ENCODE data around the gene EPHB2. TPM values are rescaled to one million over a fixed set of nuclear protein-coding genes. Genes with fewer than 3 reads are reported as not detected.

EPHB2 gene
- total and polyA plus RNA-seq, 7 experiments from 2014 or later: 0.27 to 2.2 (median 0.49) TPM; not detected in 3

DNA sequence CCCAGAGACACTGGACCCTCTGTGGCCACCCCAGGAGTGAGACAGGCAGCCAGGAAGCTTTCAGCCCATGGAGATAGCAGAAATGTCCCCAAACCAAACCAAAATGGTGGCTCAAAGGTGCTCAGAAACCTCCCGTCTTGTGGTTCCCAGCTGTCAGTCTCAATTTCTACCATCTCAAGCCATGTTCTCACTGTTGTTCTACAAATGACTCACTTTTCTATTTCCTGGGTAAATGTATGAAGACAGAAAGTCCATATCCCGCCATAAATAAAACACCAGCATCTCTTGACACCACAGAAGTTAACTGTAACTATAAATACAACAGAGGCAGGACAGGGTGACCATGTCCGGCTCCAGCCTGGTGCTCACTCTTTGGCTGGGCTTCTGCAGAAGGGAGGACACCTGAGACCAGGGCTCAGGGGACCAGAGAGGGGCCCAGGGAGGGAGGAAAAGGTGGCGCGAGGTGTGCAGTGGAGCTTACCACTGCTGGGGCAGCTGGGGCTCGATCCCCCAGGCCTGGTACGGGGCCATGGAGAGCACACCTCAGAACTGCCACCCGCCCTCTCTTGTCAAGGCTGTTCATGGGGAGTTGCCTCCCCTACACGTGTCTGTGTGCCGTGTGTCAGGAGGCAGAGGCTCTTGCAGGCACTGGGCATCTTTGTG is 43.6 kb downstream of the EPHB2 start:
- H3K4me1 ChIP-seq (ENCODE audit: control insufficient read depth in 2 of 2, insufficient read depth in 2 of 2, low read length in 2 of 2): no peaks in the 10 kb centered on the region
- H3K36me3 ChIP-seq (ENCODE audit: control insufficient read depth in 2 of 3, insufficient read depth in 3 of 3, low read length in 3 of 3): no peaks in the 10 kb centered on the region
- CTCF ChIA-PET: no interaction called here
- Mint-ChIP-seq H3K27me3 (peaks cover 0 to 19% (median 4%) of the 10 kb centered on the region in 5 donors), H3K36me3 (no peaks in the 10 kb centered on the region), H3K4me3 (no peak overlapping the region), H3K9me3 (no peaks in the 10 kb centered on the region), H3K27ac (no peak overlapping the region), H3K4me1 (peaks cover 0 to 7% (median 0%) of the 10 kb centered on the region in 7 donors)
- no peak overlapping the region for H3K27ac ChIP-seq (ENCODE audit: low read depth, low read length)
- DNase-seq (no peak), ATAC-seq (no peak)
- POLR2A ChIA-PET: no interaction called here
- intact Hi-C loops (cut with micrococcal nuclease): no loop called here
- H3K27me3 ChIP-seq (ENCODE audit: control insufficient read depth in 2 of 2, insufficient read depth in 2 of 2, low read length in 2 of 2): no peaks in the 10 kb centered on the region
- H3K9me3 ChIP-seq (ENCODE audit: control insufficient read depth in 2 of 3, low read length in 3 of 3): no peaks in the 10 kb centered on the region
- H3K4me3 ChIP-seq (ENCODE audit: low read length): no peak overlapping the region

DNA sequence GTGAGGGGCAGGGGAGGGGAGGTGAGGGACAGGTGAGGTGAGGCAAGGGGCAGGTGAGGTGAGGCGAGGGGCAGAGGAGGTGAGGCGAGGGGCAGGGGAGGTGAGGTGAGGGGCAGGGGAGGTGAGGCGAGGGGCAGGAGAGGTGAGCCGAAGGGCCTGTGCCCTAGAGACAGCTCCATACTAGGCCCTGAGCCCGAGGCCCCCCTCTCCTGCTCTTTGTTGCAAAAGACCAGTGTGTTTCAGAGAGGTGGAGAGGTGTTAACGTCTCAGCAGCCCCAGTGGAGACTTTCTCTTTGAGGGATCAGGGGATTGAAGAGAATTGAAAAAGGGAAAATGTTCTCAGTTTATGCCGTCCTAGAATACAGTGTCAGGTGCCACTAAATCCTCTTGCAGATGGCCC is 44.2 kb downstream of the EPHB2 start:
- Histone ChIP-seq H3K27ac (ENCODE audit: low read depth, low read length) (no peak overlapping the region), H3K4me1 (ENCODE audit: control insufficient read depth in 2 of 2, insufficient read depth in 2 of 2, low read length in 2 of 2) (no peaks in the 10 kb centered on the region), H3K36me3 (ENCODE audit: control insufficient read depth in 2 of 3, insufficient read depth in 3 of 3, low read length in 3 of 3) (no peaks in the 10 kb centered on the region), H3K9me3 (ENCODE audit: control insufficient read depth in 2 of 3, low read length in 3 of 3) (no peaks in the 10 kb centered on the region), H3K27me3 (ENCODE audit: control insufficient read depth in 2 of 2, insufficient read depth in 2 of 2, low read length in 2 of 2) (no peaks in the 10 kb centered on the region), H3K4me3 (ENCODE audit: low read length) (no peak overlapping the region)
- ChIA-PET POLR2A (no interaction called here), CTCF (no interaction called here)
- Mint-ChIP-seq H3K36me3 (no peaks in the 10 kb centered on the region), H3K4me1 (peaks cover 0 to 7% (median 0%) of the 10 kb centered on the region in 7 donors), H3K27ac (no peak overlapping the region), H3K9me3 (no peaks in the 10 kb centered on the region), H3K4me3 (no peak overlapping the region), H3K27me3 (peaks cover 0 to 19% (median 4%) of the 10 kb centered on the region in 5 donors)
- intact Hi-C loops (cut with micrococcal nuclease): no loop called here
- DNase-seq (no peak), ATAC-seq (no peak)

DNA sequence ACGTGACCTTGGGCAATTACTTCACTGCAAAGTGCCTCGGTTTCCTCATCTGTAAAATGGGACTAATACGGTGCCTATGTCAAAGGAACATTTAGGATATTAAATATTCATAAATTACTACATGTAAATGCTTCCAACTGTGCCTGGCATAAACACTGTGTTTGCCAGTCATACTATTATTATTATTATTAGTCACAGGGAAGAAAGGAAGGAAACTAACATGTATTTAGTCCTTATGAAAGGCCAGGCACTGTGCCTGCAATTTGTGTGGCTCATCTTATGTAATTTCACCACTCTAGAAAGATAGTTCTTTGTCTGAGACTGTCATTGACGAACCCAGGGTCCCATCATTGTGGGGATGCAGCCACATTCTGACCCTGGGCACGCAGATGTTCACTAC is 45.0 kb downstream of the EPHB2 start:
- POLR2A ChIA-PET: no interaction called here
- intact Hi-C loops (cut with micrococcal nuclease): no loop called here
- H3K4me1 ChIP-seq (ENCODE audit: control insufficient read depth in 2 of 2, insufficient read depth in 2 of 2, low read length in 2 of 2): no peaks in the 10 kb centered on the region
- no peaks in the 10 kb centered on the region for H3K36me3 ChIP-seq (ENCODE audit: control insufficient read depth in 2 of 3, insufficient read depth in 3 of 3, low read length in 3 of 3)
- DNase-seq (no peak), ATAC-seq (no peak)
- no peak overlapping the region for H3K27ac ChIP-seq (ENCODE audit: low read depth, low read length)
- H3K9me3 ChIP-seq (ENCODE audit: control insufficient read depth in 2 of 3, low read length in 3 of 3): no peaks in the 10 kb centered on the region
- no peaks in the 10 kb centered on the region for H3K27me3 ChIP-seq (ENCODE audit: control insufficient read depth in 2 of 2, insufficient read depth in 2 of 2, low read length in 2 of 2)
- Mint-ChIP-seq H3K27me3 (peaks cover 0 to 18% (median 4%) of the 10 kb centered on the region in 5 donors), H3K9me3 (no peaks in the 10 kb centered on the region), H3K36me3 (no peaks in the 10 kb centered on the region), H3K4me1 (peaks cover 0 to 3% (median 0%) of the 10 kb centered on the region in 7 donors), H3K4me3 (no peak overlapping the region), H3K27ac (no peak overlapping the region)
- CTCF ChIA-PET: no interaction called here
- H3K4me3 ChIP-seq (ENCODE audit: low read length): no peak overlapping the region

DNA sequence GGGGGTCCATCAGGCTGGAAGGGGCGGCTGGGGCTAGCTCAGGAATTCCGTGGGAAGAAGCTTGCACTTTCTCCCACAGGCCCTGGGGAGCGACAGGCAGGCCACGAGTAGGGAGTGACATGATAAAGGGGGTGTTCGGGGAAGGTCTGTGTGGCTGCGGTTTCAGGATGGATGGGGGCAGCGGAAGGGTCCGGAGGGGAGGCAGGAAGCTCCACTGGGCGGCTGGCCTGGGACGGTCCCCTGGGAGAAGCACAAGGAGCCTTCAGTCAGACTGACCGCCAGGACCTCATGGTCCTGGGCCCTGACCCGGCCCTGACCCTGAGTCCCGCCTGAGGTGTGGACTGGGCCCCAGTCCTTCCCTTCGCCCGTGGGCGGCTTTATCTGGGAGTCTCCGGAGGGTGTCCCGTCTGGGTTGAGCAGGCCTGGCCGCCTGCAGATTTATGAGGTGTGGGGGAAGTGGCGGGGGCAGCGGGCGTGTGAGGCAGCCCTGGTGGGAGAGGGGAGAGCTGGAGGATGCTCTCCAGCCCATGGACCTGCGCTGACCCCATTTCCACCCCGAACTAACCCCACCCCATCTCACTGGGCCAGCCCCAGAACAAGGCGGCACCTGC is 45.6 kb downstream of the EPHB2 start:
- ATAC-seq: no peak
- Mint-ChIP-seq H3K9me3 (no peaks in the 10 kb centered on the region), H3K36me3 (no peaks in the 10 kb centered on the region), H3K4me3 (no peak overlapping the region), H3K4me1 (no peaks in the 10 kb centered on the region), H3K27me3 (peaks cover 0 to 14% (median 4%) of the 10 kb centered on the region in 5 donors), H3K27ac (no peak overlapping the region)
- DNase-seq: no peak
- ChIA-PET POLR2A (no interaction called here), CTCF (no interaction called here)
- Histone ChIP-seq H3K36me3 (ENCODE audit: control insufficient read depth in 2 of 3, insufficient read depth in 3 of 3, low read length in 3 of 3) (no peaks in the 10 kb centered on the region), H3K4me3 (ENCODE audit: low read length) (no peak overlapping the region), H3K27me3 (ENCODE audit: control insufficient read depth in 2 of 2, insufficient read depth in 2 of 2, low read length in 2 of 2) (no peaks in the 10 kb centered on the region), H3K4me1 (ENCODE audit: control insufficient read depth in 2 of 2, insufficient read depth in 2 of 2, low read length in 2 of 2) (no peaks in the 10 kb centered on the region), H3K9me3 (ENCODE audit: control insufficient read depth in 2 of 3, low read length in 3 of 3) (no peaks in the 10 kb centered on the region), H3K27ac (ENCODE audit: low read depth, low read length) (no peak overlapping the region)
- intact Hi-C loops (cut with micrococcal nuclease): no loop called here

GRCh38 chr1:22760455-22760854 is 49.8 kb downstream of the EPHB2 start:
- H3K4me1 Mint-ChIP-seq: no peaks in the 10 kb centered on the region
- intact Hi-C loops (cut with micrococcal nuclease): no loop called here

GRCh38 chr1:22761101-22761500 is 50.5 kb downstream of the EPHB2 start:
- Histone ChIP-seq H3K27me3 (ENCODE audit: control insufficient read depth in 2 of 2, insufficient read depth in 2 of 2, low read length in 2 of 2) (no peaks in the 10 kb centered on the region), H3K36me3 (ENCODE audit: control insufficient read depth in 2 of 3, insufficient read depth in 3 of 3, low read length in 3 of 3) (no peaks in the 10 kb centered on the region), H3K9me3 (ENCODE audit: control insufficient read depth in 2 of 3, low read length in 3 of 3) (no peaks in the 10 kb centered on the region), H3K4me1 (ENCODE audit: control insufficient read depth in 2 of 2, insufficient read depth in 2 of 2, low read length in 2 of 2) (no peaks in the 10 kb centered on the region), H3K27ac (ENCODE audit: low read depth, low read length) (no peak overlapping the region), H3K4me3 (ENCODE audit: low read length) (no peak overlapping the region)
- intact Hi-C loops (cut with micrococcal nuclease): no loop called here
- Mint-ChIP-seq H3K27me3 (peaks cover 0 to 6% (median 0%) of the 10 kb centered on the region in 5 donors), H3K27ac (no peak overlapping the region), H3K4me1 (no peaks in the 10 kb centered on the region), H3K36me3 (no peaks in the 10 kb centered on the region), H3K4me3 (no peak overlapping the region), H3K9me3 (no peaks in the 10 kb centered on the region)
- ATAC-seq: no peak
- CTCF ChIA-PET: no interaction called here
- POLR2A ChIA-PET: no interaction called here
- DNase-seq: no peak

More at GRCh38 chr1:22760455-22760854, 49.8 kb downstream of the EPHB2 start:
- no peak overlapping the region for H3K27ac ChIP-seq (ENCODE audit: low read depth, low read length)
- no peak overlapping the region for H3K4me3 Mint-ChIP-seq
- H3K36me3 ChIP-seq (ENCODE audit: control insufficient read depth in 2 of 3, insufficient read depth in 3 of 3, low read length in 3 of 3): no peaks in the 10 kb centered on the region
- H3K9me3 Mint-ChIP-seq: no peaks in the 10 kb centered on the region
- H3K27me3 ChIP-seq (ENCODE audit: control insufficient read depth in 2 of 2, insufficient read depth in 2 of 2, low read length in 2 of 2): no peaks in the 10 kb centered on the region
- H3K36me3 Mint-ChIP-seq: no peaks in the 10 kb centered on the region
- no peak overlapping the region for H3K4me3 ChIP-seq (ENCODE audit: low read length)
- DNase-seq: no peak
- no peaks in the 10 kb centered on the region for H3K4me1 ChIP-seq (ENCODE audit: control insufficient read depth in 2 of 2, insufficient read depth in 2 of 2, low read length in 2 of 2)
- no peak overlapping the region for H3K27ac Mint-ChIP-seq
- ChIA-PET POLR2A (no interaction called here), CTCF (no interaction called here)
- no peak for ATAC-seq
- peaks cover 0 to 6% (median 0%) of the 10 kb centered on the region in 5 donors for H3K27me3 Mint-ChIP-seq
- no peaks in the 10 kb centered on the region for H3K9me3 ChIP-seq (ENCODE audit: control insufficient read depth in 2 of 3, low read length in 3 of 3)

DNA sequence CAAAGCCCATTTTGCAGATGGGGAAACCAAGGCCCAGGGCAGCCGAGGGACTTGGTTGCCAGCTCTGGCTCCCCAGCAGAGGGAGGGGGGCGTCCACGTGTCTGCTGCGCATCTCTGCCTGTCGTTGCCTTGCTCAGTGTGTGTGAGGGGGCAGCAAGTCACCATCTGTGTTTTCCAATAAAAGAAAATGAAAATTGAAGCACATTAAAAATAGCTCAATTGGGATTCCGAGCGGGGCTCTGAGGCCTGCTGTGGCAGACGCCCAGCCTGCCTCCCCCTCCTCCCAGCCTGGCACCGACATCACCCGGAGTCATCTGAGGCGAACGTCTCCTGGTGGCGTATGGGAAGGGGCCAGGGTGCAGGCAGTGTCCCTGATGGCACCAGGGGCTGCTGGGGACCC is 51.2 kb downstream of the EPHB2 start:
- Mint-ChIP-seq H3K9me3 (no peaks in the 10 kb centered on the region), H3K27ac (no peak overlapping the region), H3K4me3 (no peak overlapping the region), H3K36me3 (no peaks in the 10 kb centered on the region), H3K4me1 (no peaks in the 10 kb centered on the region), H3K27me3 (peaks cover 0 to 6% (median 0%) of the 10 kb centered on the region in 5 donors)
- H3K4me3 ChIP-seq (ENCODE audit: low read length): no peak overlapping the region
- H3K36me3 ChIP-seq (ENCODE audit: control insufficient read depth in 2 of 3, insufficient read depth in 3 of 3, low read length in 3 of 3): no peaks in the 10 kb centered on the region
- ChIA-PET POLR2A (no interaction called here), CTCF (no interaction called here)
- no peaks in the 10 kb centered on the region for H3K27me3 ChIP-seq (ENCODE audit: control insufficient read depth in 2 of 2, insufficient read depth in 2 of 2, low read length in 2 of 2)
- no peak for ATAC-seq
- H3K4me1 ChIP-seq (ENCODE audit: control insufficient read depth in 2 of 2, insufficient read depth in 2 of 2, low read length in 2 of 2): no peaks in the 10 kb centered on the region
- no peaks in the 10 kb centered on the region for H3K9me3 ChIP-seq (ENCODE audit: control insufficient read depth in 2 of 3, low read length in 3 of 3)
- intact Hi-C loops (cut with micrococcal nuclease): no loop called here
- DNase-seq: no peak
- no peak overlapping the region for H3K27ac ChIP-seq (ENCODE audit: low read depth, low read length)

Measured in naive thymus-derived CD4-positive, alpha-beta T cell (primary cell).